Gastrocnemius medialis (tissue), 4 donors: ENCODE measurements around the gene RAB20. TPM values are rescaled to one million over a fixed set of nuclear protein-coding genes. Genes with fewer than 3 reads are reported as not detected.

Experiments used
- ATAC-seq, 2 donors: fragments of 150-250 bp; one replicate each; pipeline ENCODE4 v1.9.1; 2016
- DNase-seq, 2 donors: peaks; one replicate each; pipeline ENCODE4 v3.0.0-alpha.2; 2019
- H3K27ac ChIP-seq, 4 donors: fragments of 200-600 bp; sonication (generic); 1 replicate in 1 of 4; 2 replicates in 3 of 4; pipeline ENCODE4 v1.5.1; 2016 to 2018; ENCODE audit warnings: mild to moderate bottlenecking in 2 of 4, moderate library complexity in 1 of 4
- H3K27me3 ChIP-seq, 3 donors: fragments of 200-600 bp; sonication (generic) in 2 of 3; 1 replicate in 1 of 3; 2 replicates in 2 of 3; pipeline versions ENCODE4 v1.5.1 to v1.6.0; 2016 to 2019; ENCODE audit warnings: mild to moderate bottlenecking in 1 of 3, moderate library complexity in 1 of 3
- H3K36me3 ChIP-seq, 2 donors: fragments of 200-600 bp; sonication (generic) in 1 of 2; one replicate each; pipeline ENCODE4 v1.5.1; 2017 to 2018
- H3K4me1 ChIP-seq, 2 donors: fragments of 200-600 bp; sonication (generic) in 1 of 2; one replicate each; pipeline ENCODE4 v1.5.1; 2016 to 2017; ENCODE audit warnings: mild to moderate bottlenecking in 2 of 2
- H3K4me3 ChIP-seq, 4 donors: fragments of 200-600 bp; sonication (generic) in 3 of 4; 1 replicate in 1 of 4; 2 replicates in 3 of 4; pipeline ENCODE4 v1.5.1; 2016 to 2019; ENCODE audit warnings: mild to moderate bottlenecking in 2 of 4
- H3K9me3 ChIP-seq, 3 donors: fragments of 200-600 bp; sonication (generic) in 2 of 3; 1 replicate in 1 of 3; 2 replicates in 2 of 3; pipeline ENCODE4 v1.5.1; 2016 to 2019
- POLR2A ChIP-seq, 2 donors: fragments of 450-650 bp; IDR thresholded peaks; one replicate each; pipeline ENCODE4 v1.6.1; 2017; ENCODE audit warnings: antibody characterized with exemption in 2 of 2, mild to moderate bottlenecking in 2 of 2, moderate library complexity in 2 of 2
- in situ Hi-C, 4 donors: fragments of 200-750 bp; cut with MboI; loops; one replicate each; pipeline versions ENCODE4 v1.15.0 to v1.8.0; 2017; ENCODE audit warnings: low sequenced_read_pairs in 4 of 4
- intact Hi-C: fragments of 100-400 bp; cut with DNase I; formaldehyde crosslinking; loops from one replicate; pipeline ENCODE4 v1.15.1; 2023; ENCODE audit warnings: low total_unique reads
- total RNA-seq, 4 donors: library from RNA; depleted of rRNA; stranded (reverse); fragments of >200 nt; gene quantifications; one replicate each; pipeline versions ENCODE4 v1.1.0 to v1.2.3, GENCODE V29; 2016
- TF ChIP-seq, protein P1 (sequence below), 5 experiments: fragments of 450-650 bp in 3 of 5; fragments of 200-600 bp in 2 of 5; sonication (generic) in 2 of 5; IDR thresholded peaks in 4 of 5; conservative IDR thresholded peaks in 1 of 5; 1 replicate in 4 of 5; 2 replicates in 1 of 5; pipeline ENCODE4 v1.5.1; 2016 to 2019; ENCODE audit warnings: antibody characterized with exemption in 5 of 5, mild to moderate bottlenecking in 3 of 5, moderate library complexity in 3 of 5

The RAB20 gene
- total RNA-seq, 4 donors from 2014 or later: 0.31 to 9.1 (median 2.0) TPM

DNA sequence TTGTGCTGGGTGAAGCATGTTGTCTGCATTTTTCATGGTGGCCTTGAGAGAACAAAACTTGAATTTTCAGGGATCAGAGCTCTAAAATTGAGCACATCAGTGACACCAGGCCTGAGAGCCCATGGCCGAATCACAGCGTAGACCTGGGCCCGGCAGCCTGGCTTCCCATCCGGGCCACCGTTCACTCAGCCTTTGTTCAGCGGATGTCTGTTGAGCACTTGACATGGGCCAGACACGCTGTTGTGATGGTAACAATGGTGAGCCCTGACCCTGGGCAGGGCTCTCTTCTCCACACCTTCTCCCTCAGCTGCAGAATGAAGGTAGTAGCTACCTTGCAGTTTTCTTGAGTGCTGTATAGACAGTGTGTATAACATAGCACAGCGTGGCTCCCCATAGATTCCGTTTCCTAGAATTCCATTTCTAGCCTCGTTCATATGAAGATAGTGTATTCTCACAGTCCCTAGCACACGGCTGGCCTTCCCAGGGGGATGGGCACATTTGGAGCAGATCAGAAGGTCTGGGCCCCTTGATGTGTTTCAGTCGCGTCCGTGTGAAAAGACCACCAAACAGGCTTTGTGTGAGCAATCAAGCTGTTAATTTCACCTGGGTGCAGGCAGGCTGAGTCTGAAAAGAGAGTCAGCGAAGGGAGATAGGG lies 75.3 kb downstream of the RAB20 start:
- Histone ChIP-seq H3K4me1 (no peaks in the 10 kb centered on the region), H3K4me3 (no peak overlapping the region), H3K27ac (no peak overlapping the region), H3K36me3 (peaks cover 0 to 10% of the 10 kb centered on the region in 2 donors), H3K27me3 (no peaks in the 10 kb centered on the region), H3K9me3 (no peaks in the 10 kb centered on the region)
- in situ Hi-C loops (no loop called here), intact Hi-C loops (no loop called here)
- no peak for ATAC-seq
- TF ChIP-seq, protein P1, sequence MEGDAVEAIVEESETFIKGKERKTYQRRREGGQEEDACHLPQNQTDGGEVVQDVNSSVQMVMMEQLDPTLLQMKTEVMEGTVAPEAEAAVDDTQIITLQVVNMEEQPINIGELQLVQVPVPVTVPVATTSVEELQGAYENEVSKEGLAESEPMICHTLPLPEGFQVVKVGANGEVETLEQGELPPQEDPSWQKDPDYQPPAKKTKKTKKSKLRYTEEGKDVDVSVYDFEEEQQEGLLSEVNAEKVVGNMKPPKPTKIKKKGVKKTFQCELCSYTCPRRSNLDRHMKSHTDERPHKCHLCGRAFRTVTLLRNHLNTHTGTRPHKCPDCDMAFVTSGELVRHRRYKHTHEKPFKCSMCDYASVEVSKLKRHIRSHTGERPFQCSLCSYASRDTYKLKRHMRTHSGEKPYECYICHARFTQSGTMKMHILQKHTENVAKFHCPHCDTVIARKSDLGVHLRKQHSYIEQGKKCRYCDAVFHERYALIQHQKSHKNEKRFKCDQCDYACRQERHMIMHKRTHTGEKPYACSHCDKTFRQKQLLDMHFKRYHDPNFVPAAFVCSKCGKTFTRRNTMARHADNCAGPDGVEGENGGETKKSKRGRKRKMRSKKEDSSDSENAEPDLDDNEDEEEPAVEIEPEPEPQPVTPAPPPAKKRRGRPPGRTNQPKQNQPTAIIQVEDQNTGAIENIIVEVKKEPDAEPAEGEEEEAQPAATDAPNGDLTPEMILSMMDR (IDR thresholded peaks at IDR 0.05 in 4 of 5, conservative IDR thresholded peaks at IDR 0.05 in 1 of 5): no peak
- no peak for TF ChIP-seq POLR2A (IDR thresholded peaks at IDR 0.05)
- no peak for DNase-seq

DNA sequence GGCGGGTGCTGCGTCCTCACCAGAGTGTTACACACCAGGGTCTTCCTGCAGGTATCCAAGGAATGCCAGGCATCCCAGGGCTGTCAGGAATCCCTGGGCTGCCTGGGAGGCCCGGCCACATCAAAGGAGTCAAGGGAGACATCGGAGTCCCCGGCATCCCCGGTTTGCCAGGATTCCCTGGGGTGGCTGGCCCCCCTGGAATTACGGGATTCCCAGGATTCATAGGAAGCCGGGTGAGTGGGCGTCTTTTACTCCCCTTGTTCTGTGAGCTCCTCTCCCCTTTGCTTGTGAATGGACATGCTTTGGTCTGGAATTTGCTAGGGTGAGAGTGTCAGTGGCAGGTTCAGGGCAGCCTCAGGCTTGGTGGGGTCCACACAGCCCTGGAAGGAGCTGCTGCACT lies 75.9 kb downstream of the RAB20 start:
- H3K36me3 ChIP-seq: peaks cover 0 to 10% of the 10 kb centered on the region in 2 donors
- intact Hi-C loops: no loop called here

DNA sequence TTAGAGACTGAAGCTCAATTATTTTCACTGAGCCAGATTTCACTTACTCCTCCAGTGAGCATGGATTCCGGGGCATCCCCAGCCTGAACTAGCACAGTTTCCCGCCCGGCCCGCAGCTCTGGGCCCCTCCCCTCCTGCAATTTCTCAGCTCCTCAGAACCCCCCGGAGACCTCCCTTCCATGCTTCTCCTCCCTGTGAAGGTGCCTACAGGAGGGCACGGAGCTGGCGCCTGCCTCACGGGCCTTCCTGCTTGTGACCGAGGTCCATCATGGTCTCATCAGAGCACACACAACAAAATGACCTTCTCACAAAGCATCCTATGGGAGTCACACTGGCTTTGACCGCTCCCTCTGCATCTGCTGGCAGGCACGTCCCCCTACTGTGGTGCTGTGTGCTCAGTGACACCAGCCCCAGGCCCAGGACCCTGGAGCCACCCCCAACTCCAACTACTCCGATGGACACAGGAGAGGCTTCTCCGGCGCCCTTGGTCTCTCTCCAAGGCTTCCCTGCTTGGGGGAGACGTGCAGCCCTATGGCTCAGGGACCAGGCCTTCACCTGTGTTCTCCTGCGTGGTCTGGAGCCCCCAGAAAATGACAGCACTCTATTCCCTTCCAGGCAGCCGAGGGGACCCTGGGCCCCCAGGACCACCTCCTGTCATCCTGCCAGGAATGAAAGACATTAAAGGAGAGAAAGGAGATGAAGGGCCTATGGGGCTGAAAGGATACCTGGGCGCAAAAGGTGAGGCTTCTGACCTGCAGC lies 77.1 kb downstream of the RAB20 start:
- no peaks in the 10 kb centered on the region for H3K4me1 ChIP-seq
- DNase-seq: no peak
- no peak overlapping the region for H3K27ac ChIP-seq
- in situ Hi-C loops: no loop called here
- TF ChIP-seq POLR2A (IDR thresholded peaks at IDR 0.05): no peak
- TF ChIP-seq, protein P1 (IDR thresholded peaks at IDR 0.05 in 4 of 5, conservative IDR thresholded peaks at IDR 0.05 in 1 of 5): no peak
- H3K36me3 ChIP-seq: peaks cover 0 to 17% of the 10 kb centered on the region in 2 donors
- intact Hi-C loops: loop anchor here (5.0 kb wide), 1 partner anchor 78 kb away; the partner anchor contains the start of gene RAB20
- H3K4me3 ChIP-seq: no peak overlapping the region
- no peaks in the 10 kb centered on the region for H3K27me3 ChIP-seq
- no peak for ATAC-seq
- H3K9me3 ChIP-seq: no peaks in the 10 kb centered on the region

More for the DNA sequence above, 75.9 kb downstream of the RAB20 start:
- Histone ChIP-seq H3K27me3 (no peaks in the 10 kb centered on the region), H3K9me3 (no peaks in the 10 kb centered on the region), H3K4me1 (no peaks in the 10 kb centered on the region), H3K27ac (no peak overlapping the region), H3K4me3 (no peak overlapping the region)
- TF ChIP-seq, protein P1 (IDR thresholded peaks at IDR 0.05 in 4 of 5, conservative IDR thresholded peaks at IDR 0.05 in 1 of 5): no peak
- TF ChIP-seq POLR2A (IDR thresholded peaks at IDR 0.05): no peak
- DNase-seq: no peak
- in situ Hi-C loops: no loop called here
- no peak for ATAC-seq

DNA sequence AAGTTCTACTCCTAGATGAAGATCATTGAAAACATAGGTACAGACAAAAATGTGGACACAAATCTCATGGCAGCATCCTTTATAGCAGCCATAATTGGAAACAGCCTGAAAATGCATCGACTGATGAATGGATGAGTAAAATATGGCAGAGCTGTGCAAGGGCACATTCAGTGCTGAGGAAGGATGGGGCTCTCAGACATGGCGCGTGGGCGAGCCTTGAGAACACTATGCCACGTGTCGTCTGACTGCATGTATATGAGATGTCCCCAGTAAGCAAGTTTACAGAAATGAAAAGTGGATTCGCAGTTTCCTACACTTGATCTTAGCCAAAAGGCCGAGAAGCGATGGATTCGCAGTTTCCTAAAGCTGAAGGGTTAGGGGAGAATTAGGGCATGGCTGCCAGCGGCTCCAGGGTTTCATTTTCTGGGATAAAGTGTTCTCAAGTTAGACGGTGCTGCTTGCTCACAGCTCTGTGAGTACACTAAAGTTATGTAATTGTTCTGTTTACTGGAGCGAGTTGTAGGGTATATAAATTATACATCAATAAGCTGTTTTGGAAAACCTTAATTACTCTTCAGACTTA lies 78.0 kb downstream of the RAB20 start:
- no peak overlapping the region for H3K27ac ChIP-seq

More for the DNA sequence above, 78.0 kb downstream of the RAB20 start:
- Histone ChIP-seq H3K27me3 (no peaks in the 10 kb centered on the region), H3K36me3 (peaks cover 0 to 12% of the 10 kb centered on the region in 2 donors), H3K4me1 (no peaks in the 10 kb centered on the region), H3K9me3 (no peaks in the 10 kb centered on the region), H3K4me3 (no peak overlapping the region)
- no peak for DNase-seq
- ATAC-seq: no peak
- TF ChIP-seq, protein P1 (IDR thresholded peaks at IDR 0.05 in 4 of 5, conservative IDR thresholded peaks at IDR 0.05 in 1 of 5): no peak
- no peak for TF ChIP-seq POLR2A (IDR thresholded peaks at IDR 0.05)
- intact Hi-C loops: loop anchor here (5.0 kb wide), 1 partner anchor 79 kb away; the partner anchor contains the start of gene RAB20
- in situ Hi-C loops: no loop called here
